ENCODE data around the gene ZNF189. TPM values are rescaled to one million over a fixed set of nuclear protein-coding genes. Genes with fewer than 3 reads are reported as not detected.

The ZNF189 gene
- total RNA-seq, 1 experiment from 2014 or later: 15.8 TPM

DNA sequence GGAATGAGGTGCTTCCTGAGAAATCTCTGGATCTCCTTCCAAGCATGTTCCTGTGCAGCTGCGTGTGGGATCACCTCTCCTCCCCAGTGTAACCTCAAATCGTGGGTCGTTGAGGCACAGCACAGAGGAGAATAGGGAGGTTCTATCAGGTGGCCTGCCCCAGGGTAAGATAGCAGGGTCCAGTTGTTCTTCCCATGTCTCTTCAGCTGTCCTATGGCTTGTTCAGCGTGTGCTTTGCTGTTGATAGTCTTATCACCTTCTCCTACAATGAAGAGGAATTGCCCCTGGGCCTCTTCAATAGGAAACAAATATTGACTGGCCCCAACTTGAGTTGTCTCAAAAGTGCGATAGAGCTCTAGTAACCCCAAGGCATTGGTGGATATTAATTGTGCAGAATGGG is 36.2 kb upstream of the ZNF189 start:
- no peak overlapping the region for H3K9ac ChIP-seq (ENCODE audit: extremely low read depth, insufficient read length, low read length)
- Mint-ChIP-seq H3K9me3 (peaks cover 0 to under 1% of the 10 kb centered on the region in 2 experiments; a peak in 1 of 5 replicates), H3K4me1 (no peaks in the 10 kb centered on the region), H3K27ac (no peak overlapping the region), H3K27me3 (ENCODE audit: low read depth) (no peaks in the 10 kb centered on the region), H3K4me3 (no peak overlapping the region), H3K36me3 (ENCODE audit: insufficient read depth in 1 of 3, low read depth in 3 of 3) (no peaks in the 10 kb centered on the region)
- no peak overlapping the region for H3K23ac ChIP-seq (ENCODE audit: insufficient read length, low read depth, low read length)
- no peak overlapping the region for H2BK20ac ChIP-seq (ENCODE audit: low read depth, low read length, poor library complexity, severe bottlenecking)
- no peak overlapping the region for H3K4me2 ChIP-seq (ENCODE audit: insufficient read depth, insufficient read length, low read length)
- H3K14ac ChIP-seq (ENCODE audit: insufficient read depth, low read length): no peak overlapping the region
- H3K27ac ChIP-seq (ENCODE audit: insufficient read length, low read depth, low read length): no peak overlapping the region
- no peak overlapping the region for H2BK12ac ChIP-seq (ENCODE audit: insufficient read length, low read depth, low read length)
- no peak overlapping the region for H2AK5ac ChIP-seq (ENCODE audit: insufficient read length, low read length)
- no peak for TF ChIP-seq CTCF (conservative IDR thresholded peaks at IDR 0.05)
- H3K27me3 ChIP-seq (ENCODE audit: insufficient read depth, low read length): no peaks in the 10 kb centered on the region
- no peaks in the 10 kb centered on the region for H3K79me2 ChIP-seq (ENCODE audit: insufficient read depth, low read length)
- H3K56ac ChIP-seq (ENCODE audit: insufficient read length, low read depth, low read length): no peak overlapping the region
- no peak overlapping the region for H4K8ac ChIP-seq (replicated peaks; ENCODE audit: insufficient read length, low read depth, low read length)
- H3K23me2 ChIP-seq (ENCODE audit: insufficient read length, low read depth, low read length, poor library complexity, severe bottlenecking): no peaks in the 10 kb centered on the region
- no peaks in the 10 kb centered on the region for H3K9me3 ChIP-seq (ENCODE audit: control insufficient read depth, low read depth, low read length)
- WGBS (ENCODE audit: extremely low coverage, insufficient read length, low lambda C conversion rate): no CpG with 5 or more reads among the region's 5 CpGs
- H3K4me1 ChIP-seq (ENCODE audit: insufficient read depth, low read length): no peaks in the 10 kb centered on the region
- no peak overlapping the region for H2BK120ac ChIP-seq (ENCODE audit: low read depth, low read length, poor library complexity, severe bottlenecking)
- DNase-seq: no peak
- H2BK5ac ChIP-seq (ENCODE audit: insufficient read length, low read length): no peak overlapping the region
- H4K91ac ChIP-seq (ENCODE audit: insufficient read length, low read depth, low read length): no peak overlapping the region
- no peak overlapping the region for H2AFZ ChIP-seq (ENCODE audit: low read length)
- no peak overlapping the region for H3K4ac ChIP-seq (ENCODE audit: low read depth, low read length)
- H3T11ph ChIP-seq (ENCODE audit: low read length): no peak overlapping the region
- H2BK15ac ChIP-seq (ENCODE audit: low read depth, low read length): no peak overlapping the region
- H3K18ac ChIP-seq (ENCODE audit: insufficient read length, low read depth, low read length): no peak overlapping the region
- no peaks in the 10 kb centered on the region for H3K79me1 ChIP-seq (ENCODE audit: insufficient read depth, low read depth, low read length, poor library complexity, severe bottlenecking)
- H4K20me1 ChIP-seq (ENCODE audit: control insufficient read depth, insufficient read depth, insufficient read length): no peaks in the 10 kb centered on the region
- no peak overlapping the region for H4K5ac ChIP-seq (ENCODE audit: insufficient read length, low read depth, low read length)
